HG03565 (cell line): ENCODE data around the gene CLNK.

Experiments
- ATAC-seq: cut with Tn5 transposase; IDR thresholded peaks from one replicate; pipeline ENCODE4 v1.9.1; 2021; ENCODE audit warnings: mild to moderate bottlenecking, moderate library complexity; ENCODE audit not compliant: unreplicated experiment

The CLNK gene

DNA sequence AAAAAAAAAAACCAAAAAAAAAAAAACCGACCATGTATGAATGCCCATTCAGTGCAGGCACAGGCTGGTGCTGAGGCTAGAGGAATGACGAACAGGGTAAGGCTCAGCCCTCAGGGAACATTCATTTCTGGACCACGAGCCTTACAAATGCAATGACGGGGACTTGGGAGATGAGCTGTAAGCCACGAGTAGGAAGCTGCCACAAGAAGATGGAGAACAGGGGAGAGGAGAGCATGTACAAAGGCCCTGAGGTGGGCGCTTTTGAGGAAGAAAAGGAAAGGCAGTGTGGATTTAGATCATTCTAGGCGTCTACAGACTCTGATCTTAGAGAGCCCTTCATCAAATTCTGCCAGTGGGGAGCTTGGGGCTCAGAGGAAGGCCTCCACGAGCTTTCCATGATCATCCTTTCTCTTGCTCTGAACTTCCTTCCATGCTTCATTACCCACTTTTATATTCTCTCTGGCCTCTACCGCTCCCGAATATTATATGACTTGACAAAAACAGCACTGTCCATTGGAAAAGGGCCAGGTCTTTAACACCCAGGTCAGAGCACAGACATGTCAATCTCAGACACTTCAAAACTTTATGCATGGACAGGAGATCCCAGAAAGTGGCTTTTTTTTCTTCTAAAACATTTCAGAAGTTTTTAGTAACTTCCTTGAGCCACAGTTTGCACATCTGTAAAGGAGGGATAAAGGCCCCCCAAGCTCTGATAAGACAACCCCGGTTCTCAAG lies 224.1 kb downstream of the CLNK start:
- ATAC-seq: no peak

DNA sequence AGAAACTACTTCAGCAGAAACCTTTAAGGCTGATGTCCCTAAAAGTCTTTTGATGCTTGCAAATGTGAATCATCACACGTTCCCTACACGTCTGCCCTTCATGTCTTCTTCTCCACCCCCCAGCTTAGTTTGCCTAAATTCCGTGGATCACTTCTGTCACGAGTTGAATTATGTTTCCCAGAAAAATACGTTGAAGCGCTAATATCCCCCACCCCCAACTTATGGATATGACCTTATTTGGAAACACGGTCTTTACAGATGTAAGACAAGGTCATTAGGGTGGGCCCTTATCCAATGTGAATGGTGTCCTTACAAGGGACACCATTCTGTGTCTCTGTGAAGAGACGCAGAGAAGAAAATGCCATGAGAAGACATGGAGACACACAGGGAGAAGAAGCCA lies 225.3 kb downstream of the CLNK start:
- no peak for ATAC-seq

DNA sequence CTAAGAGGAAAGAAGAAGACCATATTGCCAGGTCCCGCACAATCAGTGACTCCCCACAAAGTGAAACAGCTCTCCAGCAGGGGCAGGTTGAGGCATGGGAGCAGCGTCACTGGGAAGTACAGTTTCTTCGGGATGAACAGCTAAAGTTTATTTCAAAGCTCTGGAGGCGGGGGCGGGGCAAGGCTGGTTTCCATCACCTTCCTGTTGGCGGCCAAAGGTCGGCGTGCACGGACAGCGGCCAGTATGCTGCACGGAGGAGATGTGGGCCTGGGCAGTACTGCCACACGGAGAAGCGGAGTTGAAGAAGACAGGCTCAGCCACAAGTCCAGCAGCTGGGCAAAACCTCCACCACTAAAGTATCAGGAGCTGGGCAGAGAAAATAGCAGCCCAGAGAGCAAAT lies 226.4 kb downstream of the CLNK start:
- ATAC-seq: no peak

DNA sequence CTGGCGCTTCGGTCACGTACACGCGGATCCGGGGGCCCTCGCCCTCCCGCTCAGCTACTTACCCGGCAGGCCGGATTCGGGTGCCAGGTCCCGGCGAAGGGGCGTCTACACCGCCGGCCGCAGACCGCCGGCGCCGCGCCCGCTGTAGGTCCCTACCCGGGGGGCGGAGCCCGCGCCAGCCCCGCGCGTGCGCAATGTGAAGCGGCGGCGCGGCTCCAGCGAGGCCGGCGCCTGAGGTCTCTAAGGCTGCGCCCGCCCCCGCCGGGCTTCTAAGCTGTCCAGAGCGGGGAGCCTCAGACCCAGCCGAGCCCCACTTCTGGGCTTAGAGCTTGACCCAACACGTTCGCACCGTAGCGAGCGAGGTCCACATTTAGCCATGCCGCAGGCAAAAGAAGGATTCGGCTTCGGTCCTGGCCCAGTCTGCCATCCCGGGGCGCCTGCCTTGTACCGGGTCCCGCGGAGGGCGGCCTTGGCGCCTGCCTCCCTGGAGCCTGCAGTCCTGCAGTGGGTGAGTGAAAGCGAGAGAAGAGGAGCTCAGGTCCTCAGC lies 227.2 kb downstream of the CLNK start, which contains the start of gene ZNF518B:
Gene ZNF518B (minus strand): TSS at position 172 of the 547 bp plus-strand sequence. CDS start 11,098 bp downstream, outside the sequence.
- ATAC-seq: peak; percentile 72

DNA sequence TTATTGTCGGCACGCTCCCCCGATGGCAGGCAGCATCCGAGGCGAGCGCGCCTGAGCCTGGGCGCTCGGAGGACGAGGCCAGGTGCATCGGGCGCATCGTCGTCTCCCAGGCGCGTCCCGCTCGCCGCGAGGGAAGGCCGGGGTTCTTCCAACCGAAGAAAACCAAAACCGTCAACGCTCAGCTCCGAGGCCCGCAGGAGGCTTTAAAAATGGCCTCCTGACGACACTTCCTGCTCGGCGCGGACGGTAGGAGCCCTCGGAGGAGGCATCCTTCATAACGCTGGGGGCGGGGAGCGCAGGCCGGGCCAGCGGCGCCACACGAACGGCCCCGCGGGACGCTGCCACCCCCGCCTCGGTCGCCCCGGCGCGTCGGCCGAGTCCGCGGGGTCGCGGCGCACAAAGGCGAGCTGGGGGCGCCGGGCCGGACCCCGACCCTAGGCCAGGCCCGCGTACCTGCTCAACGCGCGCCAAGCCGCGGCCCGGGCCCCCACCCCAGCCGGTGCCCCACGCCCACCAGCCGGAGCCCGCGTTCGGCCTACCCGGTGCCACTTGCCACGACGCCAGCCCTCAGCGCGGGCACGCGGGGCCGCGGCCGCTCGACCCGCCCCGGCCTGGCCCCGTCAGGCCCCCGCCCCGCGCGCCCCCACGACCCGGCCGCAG lies 227.8 kb downstream of the CLNK start:
- ATAC-seq: peak; percentile 40

DNA sequence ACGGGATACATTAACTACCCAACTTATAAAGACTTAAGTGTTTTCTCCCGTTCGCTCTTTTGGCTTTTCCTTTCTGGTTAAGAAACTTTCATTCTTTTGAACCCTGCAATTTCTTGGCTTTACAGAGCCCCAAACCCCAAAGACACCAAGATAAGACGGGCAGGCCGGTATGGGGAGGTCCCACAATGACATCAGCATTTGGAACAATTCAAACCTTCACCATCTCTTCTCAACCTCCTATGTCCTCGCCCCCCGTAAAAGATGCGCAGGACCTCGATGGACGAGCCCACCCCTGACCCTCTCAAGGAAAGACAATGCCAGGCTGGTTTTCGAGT lies 228.3 kb downstream of the CLNK start:
- no peak for ATAC-seq

DNA sequence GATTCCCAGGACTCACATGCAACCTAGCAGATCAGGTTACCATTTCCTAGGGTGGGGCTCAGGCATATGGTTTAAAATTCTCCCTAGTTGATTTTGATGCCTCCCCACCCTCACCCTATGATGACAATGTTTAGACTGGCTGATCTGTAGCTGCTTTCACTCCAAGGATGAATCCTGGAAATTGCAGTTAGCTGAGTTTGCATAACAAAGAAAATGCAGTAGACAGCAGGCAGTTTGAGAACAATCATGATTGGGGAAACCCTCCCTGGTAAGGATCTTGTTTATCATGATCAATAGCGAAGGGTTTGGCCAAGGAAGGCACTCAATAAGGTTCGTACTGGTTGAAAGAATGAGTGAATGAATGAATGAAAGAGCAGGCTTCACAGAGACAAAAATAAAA lies 229.4 kb downstream of the CLNK start:
- ATAC-seq: no peak

DNA sequence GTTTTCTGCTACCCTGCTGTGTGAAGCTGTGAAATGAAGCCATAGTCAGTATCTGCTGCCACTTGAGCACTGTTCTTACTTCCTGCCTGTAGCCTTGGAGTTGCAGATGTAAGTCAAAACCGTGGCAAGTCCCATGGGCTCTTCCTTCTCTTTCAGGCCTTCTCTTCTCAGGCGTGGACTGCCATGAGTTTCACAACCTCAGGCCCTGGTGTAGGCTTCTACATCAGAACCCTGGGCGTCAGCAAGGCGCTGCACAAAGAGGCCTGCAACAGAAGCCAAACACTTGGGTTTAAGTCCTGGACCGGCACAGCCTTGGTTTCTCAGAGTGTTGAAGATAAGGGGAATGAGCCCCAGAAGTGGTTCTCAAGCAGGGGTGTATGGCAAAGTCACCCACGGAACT lies 229.8 kb downstream of the CLNK start:
- ATAC-seq: no peak

DNA sequence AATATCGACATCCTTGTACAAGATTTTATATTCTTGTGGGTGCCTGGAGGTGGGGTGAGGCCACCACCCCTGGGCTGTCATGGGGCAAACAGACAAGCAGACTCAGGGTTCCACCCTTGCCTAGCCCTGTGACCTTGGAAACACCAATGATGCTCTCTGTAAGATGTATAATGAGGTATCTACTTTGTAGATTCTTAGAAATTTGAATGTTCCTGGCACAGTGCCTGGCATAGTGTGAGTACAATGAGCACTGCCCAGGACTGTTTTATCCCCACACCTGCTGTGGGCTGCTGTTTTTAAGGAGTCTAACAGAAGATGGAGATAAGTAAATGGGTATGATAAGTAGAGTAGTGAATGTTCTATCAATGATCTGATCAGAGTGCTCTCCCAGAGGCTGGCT lies 230.4 kb downstream of the CLNK start:
- ATAC-seq: no peak

DNA sequence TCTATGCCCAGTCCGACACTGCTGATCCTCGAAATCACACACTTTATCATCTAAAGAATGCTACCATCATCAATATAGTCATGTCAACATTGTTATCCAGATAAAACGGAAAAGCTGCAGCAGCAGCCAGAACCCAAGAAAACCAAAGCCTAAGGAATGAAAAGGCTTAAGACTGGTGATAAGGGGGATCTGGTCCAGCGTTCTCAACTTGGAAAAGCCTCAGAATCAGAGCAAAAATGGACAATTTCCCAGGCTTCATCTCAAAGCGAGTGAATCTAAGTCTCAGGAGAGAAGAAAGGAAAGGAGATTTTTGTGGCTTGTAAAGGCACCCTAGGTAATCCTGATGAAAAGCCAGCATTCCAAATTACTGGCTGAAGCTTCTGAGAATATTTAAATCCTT lies 235.6 kb downstream of the CLNK start:
- no peak for ATAC-seq

DNA sequence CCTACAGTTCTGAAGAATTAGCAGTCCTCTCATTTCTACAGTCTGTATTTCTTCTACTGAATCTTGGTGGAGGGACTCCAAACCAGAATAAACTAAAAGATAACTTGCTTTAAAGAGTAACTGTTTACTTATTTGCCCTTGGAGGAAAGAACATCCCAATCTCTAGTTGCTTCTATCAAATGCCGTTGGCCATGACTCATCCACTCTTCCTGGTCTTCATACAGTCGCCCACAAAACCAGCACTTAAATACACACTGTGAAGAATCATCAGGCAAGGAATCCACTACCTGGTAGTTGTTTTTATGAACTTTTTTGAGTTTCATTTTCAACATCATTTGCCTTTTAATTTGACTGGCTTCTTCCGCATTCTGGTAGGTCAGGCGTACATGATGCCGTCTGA lies 241.6 kb downstream of the CLNK start:
- ATAC-seq: no peak

DNA sequence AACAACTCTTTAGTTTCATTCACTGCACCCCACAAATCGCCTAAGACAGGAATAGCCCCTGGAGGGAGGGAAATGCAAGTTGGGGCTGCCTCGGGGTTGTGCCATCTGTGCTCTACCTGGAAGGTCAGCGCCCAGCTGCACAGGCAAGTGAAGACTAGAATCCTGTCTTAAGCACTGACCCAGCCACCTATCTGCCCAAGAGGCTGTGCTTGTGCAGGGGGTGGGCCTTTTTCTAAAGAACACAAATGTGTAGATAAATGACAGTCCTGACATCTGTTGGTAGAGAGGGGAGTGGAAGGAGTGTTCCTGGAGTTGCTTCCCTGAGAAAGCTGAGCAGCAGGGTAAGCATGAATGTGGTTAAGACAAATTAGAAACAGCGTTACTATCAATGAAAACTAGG lies 243.1 kb downstream of the CLNK start:
- ATAC-seq: no peak

DNA sequence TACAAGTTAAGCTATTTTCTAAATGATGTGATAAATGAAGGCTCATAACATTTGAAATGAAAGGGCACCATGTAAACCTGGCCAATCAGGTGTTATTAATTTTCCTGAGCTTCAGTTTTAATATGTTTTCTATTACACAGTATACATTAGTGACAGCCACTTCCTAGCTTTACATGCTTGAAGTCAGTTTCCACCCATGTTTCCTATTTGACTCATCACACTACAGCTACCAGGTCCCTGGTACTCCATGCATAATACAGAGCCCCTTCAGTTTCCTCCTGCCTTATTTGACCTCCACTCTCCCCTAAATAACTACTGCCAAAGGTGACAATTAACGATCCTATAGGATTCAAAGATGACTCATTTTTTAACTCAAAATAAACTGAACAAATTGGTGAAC lies 245.6 kb downstream of the CLNK start:
- ATAC-seq: peak; percentile 78

DNA sequence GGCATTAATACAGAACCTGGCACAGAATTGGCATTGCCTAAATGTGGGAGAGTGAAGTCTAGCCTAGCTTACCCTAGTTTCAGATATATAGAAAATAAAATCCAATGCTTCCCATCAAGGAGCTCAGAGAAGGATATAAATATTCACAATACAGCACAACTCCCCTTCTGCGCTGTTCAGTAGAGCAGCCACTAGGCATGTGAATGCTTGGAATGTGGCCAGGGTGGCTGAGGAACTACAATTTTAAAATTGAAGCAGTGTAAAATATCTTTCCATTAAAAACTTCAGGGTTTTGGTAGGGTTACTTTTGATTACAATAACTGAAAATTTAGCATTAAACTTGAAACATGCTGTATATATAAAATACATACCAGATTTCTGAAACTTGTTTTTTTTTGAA lies 246.8 kb downstream of the CLNK start:
- no peak for ATAC-seq
